Activated T-helper 1 cell treated with anti-CD3 and anti-CD28 coated beads, Interleukin-2, amount 50 U/mL, for 16 hours (primary cell): Measurements from ENCODE around the gene PDHA1.

Source experiments
- DNase-seq, 2 donors: peaks; one replicate each; pipeline ENCODE4 v3.0.0-alpha.2; 2020; ENCODE audit warnings: low read depth in 1 of 2, low spot score in 1 of 2

The PDHA1 gene

DNA sequence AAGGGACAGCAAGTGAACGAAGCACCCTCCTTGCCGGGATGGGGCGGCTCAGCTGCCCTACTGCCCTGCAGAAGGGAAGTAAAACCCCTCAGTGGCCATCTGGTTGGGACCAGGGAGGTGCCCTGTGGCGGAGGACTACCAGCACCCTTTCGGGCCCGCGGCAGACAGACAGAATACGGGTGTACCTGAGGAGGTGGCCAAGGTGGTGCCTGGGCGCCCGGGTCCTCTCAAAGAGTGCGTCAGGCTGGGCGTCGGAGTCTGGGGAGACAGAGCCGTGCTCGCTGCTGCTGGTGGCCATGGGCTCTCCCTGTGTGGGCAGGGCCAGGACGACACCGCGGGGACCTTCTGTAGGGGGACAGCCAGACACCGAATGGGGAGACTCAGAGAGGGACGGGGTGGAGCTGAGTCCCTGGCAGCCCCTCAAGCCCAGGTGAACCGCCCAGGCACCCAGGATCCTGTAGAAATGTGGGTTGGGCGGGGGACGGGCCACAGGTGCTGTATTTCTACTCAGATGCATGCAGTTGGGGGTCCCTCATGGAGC lies 29.7 kb downstream of the PDHA1 start:
- DNase-seq = no peak

DNA sequence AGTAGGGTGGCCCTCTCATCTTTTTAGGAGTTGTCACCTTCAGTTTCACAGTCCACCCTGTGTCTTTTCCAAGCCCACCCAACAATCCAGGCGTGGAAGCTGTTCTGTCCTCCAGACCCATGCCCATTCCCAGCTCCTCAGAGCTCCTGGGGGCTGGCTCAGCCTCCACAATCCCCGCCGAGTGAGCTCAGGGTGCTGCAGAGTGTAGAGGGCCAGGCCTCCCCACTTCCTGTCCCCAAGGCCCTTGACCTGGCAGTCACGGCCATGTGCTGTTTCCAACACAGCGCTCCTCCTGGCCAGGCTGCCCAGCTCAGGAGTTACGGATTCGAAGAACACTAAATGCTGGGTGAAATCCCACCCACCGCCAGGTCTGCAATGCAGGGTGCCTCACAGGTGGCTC lies 31.8 kb downstream of the PDHA1 start:
- no peak for DNase-seq

- no peak for DNase-seq
These were observed 34.1 kb downstream of the PDHA1 start for GRCh38 chrX:19377799-19378198.

- no peak for DNase-seq
These were observed 37.6 kb downstream of the PDHA1 start for GRCh38 chrX:19381326-19381725.

GRCh38 chrX:19382555-19383145 lies 38.9 kb downstream of the PDHA1 start:
- DNase-seq = peak; percentile 13 to 14

- DNase-seq = no peak
These were observed 43.0 kb downstream of the PDHA1 start for GRCh38 chrX:19386679-19387078.

GRCh38 chrX:19388064-19388679 lies 44.4 kb downstream of the PDHA1 start:
- no peak for DNase-seq

DNA sequence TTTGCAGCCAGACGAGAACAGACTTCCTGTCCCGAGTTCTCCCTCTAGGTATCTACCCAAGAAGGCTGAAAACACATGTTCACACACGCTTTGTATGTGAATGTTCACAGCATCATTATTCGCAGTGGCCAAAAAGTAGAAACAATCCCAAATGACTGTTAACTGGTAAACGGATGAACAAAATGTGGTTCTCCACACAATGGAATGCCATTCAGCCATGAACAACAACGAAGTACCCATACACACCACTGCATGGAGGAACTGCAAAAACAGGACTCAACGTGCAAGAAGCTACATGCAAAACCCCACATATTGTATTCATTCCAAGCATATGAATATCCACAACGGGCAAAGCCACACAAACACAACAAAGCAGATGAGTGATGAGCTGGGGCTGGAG lies 45.0 kb downstream of the PDHA1 start:
- DNase-seq = no peak

DNA sequence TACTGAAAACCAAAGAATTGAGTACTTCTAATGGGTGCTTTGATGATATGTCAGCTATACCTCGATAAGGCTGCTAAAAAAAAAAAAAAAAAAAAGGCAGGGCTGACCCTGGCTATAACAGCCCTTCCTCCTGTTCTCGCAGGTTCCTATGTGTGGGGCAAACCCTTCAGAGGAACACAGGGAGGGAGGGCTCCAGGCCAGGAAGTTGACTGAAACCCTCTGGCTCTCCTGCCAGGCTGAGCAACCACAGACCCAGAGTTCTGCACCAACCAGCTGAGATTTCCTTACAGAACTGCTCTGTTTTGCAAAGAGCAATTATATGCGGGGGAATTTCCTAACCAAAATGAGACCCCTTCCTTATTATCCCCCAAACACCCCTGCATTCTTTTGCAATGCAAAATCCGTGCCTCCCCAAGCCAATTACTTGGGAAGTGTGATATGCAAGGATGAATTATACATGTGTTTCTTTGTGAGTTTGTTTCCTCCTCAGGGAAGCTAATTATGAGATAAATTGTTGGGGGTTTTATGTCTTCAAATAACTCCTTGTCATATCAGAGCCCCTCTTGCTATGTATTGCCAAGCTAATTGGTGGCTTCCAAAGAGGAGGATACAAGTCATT lies 45.6 kb downstream of the PDHA1 start:
- no peak for DNase-seq

- DNase-seq = no peak
These were observed 48.4 kb downstream of the PDHA1 start for GRCh38 chrX:19392078-19392477.

DNA sequence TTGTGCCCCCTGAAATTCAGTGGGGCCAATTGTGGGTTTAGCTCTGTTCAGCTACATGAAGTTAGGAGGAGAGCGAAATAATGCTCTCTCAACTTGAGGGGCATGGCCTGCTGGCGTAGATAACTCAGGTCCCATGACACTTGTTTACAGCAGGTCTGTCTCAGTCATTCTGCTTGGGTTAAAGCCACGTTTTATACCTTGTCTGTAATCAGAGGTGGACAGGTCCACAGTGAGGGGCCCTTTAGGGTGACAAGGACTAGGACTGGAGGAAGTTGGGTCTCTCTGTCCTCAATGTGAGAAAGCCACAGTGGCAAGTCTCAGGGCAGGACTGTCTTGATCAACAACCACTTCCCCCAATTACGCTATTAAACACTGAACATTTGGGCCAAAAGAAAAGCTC lies 49.0 kb downstream of the PDHA1 start:
- no peak for DNase-seq

DNA sequence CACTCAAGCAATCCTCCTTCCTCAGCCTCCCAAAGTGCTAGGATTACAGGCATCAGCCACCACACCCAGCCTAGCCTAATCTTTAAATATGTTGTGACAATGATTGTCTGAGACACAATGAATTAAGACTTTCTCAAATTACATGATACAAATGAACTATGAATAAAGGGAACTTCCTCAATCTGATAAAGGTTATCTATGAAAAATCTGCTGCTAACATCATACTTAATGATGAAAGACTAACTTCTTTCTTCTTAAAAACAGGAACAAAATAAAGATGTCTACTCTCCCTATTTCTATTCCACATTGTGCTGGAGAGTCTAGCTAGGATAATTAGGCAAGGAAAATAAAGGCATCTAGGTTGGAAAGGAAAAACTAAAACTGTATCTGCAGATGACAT lies 60.0 kb downstream of the PDHA1 start:
- no peak for DNase-seq

- DNase-seq = no peak
These were observed 66.5 kb downstream of the PDHA1 start for GRCh38 chrX:19410259-19410658.
